HTR-8/SVneo (cell line): ENCODE data around the gene ARMC5.
"Not testable (repeated sequence)": the region's sequence is repeated elsewhere in the genome, so short reads cannot be mapped to it uniquely, and the experiment has no call there.

ENCODE experiments used
- DNase-seq: peaks from one replicate; pipeline ENCODE4 v3.0.0; 2011; ENCODE audit warnings: low spot score, mixed read lengths; ENCODE audit not compliant: insufficient read length
- FAIRE-seq: peaks from 2 replicates; lab custom pipeline; 2011; peaks lifted over from hg19 to GRCh38; lab: Jason Lieb, UNC

ARMC5 gene

DNA sequence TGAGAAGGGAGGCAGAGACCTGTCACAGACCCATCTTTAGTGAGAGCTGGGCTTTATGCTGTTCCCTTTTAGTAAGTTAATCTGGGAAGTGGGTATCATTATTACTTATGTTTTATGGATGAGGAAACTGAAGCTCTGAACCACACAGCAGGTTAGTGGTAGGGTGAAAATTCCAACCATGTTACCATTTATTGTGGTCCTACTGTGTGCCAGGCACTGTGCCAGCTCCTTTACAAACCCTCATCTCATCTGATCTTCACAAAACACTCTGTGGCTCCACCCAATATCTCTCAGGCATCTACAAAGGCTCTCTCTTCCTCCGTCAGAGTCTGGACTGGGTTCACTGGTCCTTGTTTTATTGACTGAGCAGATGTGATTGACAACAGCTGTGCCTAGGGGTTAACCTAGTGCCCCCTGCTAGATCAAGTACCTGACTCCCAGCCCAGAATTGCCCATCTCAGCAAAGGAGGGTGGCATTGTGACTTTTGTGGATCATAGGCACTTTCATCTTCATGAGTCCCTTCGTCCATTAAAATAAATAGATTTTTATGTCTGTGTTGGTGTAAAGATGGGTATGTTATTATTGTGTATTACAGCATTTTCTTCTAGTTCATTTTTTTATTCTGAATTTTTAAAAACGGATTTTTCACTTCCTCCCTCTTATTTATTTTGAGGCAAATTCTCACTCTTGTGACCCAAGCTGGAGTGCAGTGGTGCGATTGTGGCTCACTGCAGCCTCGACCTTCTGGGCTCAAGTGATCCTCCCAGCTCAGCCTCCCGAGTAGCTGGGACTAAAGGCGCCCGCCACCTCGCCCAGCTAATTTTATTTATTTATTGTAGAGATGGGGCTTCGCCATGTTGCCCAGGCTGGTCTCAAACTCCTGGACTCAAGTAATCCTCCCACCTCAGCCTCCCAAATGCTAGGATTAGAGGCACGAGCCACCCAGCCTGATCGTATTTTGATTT is 15.8 kb downstream of the ARMC5 start:
- DNase-seq (no peak), FAIRE-seq (no peak)

DNA sequence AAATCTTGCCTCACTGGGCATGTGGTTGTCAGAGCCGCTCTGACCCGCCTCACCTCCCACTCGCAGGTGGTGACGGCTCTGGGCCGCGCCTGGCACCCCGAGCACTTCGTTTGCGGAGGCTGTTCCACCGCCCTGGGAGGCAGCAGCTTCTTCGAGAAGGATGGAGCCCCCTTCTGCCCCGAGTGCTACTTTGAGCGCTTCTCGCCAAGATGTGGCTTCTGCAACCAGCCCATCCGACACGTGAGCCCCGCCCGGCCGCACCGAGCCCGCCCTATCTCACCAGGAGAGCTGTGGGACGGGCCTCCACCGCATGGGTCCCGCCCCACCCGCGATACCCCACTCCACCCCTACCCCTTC is 16.6 kb downstream of the ARMC5 start:
- no peak for FAIRE-seq

DNA sequence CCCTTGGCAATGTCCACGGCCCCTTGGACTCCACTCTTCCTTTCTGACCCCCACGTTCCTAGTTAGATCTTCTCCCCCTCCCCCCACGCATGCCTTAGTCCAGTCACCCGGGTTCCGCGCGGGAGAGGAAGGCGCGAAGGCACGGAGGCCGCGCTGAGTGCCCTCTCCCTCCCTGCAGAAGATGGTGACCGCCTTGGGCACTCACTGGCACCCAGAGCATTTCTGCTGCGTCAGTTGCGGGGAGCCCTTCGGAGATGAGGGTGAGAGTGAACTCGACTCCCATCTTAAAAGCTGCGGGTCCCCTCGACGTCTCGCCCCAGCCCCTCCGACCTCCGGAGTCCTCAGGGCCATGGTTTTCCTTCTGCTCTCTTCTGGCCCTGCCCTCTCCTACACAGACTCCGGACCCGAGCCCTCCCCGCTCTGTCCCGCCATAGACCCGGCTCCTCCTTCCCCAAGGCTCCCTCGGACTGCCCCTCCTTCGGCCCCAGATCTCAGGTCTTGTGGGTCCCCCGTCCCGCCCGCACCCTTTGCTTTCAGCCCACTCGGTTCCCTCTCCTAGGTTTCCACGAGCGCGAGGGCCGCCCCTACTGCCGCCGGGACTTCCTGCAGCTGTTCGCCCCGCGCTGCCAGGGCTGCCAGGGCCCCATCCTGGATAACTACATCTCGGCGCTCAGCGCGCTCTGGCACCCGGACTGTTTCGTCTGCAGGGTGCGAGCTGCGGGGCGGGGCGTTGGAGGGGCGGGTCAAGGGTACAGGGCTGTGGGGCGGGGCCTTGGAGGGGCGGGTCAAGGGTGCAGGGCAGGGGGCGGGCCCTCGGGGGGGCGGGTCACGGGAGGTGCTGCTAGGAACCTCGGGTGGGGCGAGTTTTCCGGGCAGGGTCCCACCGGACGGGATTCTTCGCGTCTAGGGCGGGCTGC is 17.3 kb downstream of the ARMC5 start:
- DNase-seq: no peak
- FAIRE-seq: no peak

More for the DNA sequence above, 16.6 kb downstream of the ARMC5 start:
- no peak for DNase-seq

DNA sequence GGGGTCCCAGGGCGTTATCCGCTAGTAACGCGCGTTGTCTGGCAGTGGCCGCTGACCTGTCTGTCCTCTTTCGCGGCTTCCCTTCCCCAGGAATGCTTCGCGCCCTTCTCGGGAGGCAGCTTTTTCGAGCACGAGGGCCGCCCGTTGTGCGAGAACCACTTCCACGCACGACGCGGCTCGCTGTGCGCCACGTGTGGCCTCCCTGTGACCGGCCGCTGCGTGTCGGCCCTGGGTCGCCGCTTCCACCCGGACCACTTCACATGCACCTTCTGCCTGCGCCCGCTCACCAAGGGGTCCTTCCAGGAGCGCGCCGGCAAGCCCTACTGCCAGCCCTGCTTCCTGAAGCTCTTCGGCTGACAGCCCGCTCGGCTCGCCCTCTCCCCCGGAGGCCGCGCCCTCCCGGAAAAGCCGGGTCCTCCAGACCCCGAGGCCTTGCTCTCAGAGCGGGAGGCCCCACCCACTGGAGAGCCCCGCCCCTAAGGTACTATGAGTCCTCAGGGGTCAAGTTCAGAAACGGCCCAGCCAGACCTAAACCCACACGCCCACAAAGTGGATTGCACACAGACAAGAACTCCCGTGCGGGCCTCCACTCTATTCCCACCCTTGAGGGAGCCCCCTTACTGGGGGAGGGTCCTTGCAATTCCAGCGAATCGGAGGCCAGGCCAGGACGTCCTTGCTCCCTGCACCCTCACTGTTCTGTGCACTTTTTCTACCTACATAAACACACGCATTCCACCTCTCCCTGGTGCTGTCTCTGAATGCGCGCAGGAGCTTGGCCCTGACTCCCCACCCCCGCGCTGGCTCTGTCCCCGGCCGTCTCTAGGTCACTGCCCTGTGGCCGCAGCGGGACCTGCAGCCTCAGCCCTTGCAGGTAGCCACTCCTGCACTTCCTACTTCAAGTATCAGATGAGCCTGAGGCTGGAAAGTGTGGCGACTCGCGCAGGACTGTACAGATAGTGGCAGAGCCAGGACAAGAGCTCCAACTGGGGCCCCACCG is 18.2 kb downstream of the ARMC5 start:
- DNase-seq (no peak), FAIRE-seq (no peak)

DNA sequence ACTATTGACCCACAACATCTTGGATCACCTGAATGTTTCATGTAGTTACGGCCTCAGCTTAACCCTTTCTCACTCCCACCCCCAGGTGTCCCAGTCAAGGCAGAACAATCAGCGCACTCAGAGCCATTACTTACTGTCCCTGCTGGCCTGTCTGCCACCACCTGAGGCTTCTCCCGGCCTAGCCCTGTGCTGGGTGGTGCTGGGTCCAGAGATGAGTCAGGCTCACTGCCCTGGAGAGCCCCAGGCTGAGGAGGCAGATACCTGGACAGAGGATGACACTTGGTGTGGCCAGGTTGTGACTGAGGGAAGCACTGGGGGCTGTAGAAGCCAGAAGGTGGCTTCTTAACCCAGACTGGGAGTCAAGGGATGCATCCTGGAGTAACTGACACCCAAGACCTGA is 19.7 kb downstream of the ARMC5 start:
- FAIRE-seq: no peak
- no peak for DNase-seq

DNA sequence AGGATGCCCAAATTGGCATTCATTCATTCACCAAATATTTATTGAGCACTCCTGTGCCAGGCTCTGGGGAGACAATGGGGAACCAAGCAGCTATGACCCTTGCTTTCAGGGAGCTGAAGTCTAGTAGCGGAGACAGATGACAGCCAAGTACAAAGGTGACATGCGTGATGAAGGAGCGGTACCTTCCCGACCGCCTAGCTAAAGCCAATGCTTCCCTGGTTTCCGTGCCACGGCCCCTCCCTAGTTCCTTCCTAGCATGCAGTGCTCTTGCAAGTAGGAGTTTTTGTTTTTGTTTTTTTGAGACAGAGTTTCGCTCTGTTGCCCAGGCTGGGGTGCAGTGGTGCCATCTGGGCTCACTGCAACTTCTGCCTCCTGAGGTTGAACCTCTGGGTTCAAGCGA is 20.4 kb downstream of the ARMC5 start:
- no peak for FAIRE-seq
- DNase-seq: no peak

DNA sequence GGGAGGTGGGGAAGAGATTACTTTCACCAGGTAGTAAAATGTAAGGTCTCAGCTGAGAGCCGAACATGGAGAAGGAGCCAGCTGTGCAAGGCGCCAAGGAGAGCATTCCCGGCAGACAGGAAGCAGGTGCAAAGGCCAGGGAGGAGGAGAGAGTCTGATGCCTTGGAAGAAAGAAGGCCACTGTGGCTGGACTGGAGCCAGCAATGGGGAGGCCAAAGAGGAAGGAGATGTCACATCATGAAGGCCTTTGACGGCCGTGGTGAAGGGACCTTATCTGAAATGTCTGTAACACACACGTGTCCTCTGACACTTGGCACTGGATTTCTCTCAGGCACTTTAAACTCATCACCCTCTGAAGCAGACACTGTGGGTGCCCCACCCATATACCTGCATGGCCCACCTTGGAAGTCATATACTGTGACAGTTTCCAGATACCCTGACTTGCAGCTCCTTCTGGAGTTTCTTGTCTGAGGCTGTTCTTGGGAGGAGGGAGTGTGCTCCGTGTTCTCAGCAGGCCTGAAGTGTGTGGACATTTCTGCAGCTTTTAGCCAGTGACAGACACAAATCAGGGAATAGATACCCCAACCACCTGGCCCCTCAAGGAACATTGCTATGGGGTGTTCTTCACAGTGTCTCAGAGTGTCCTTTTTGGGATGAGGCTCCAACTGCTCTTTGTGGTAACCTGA is 21.7 kb downstream of the ARMC5 start:
- no peak for FAIRE-seq
- DNase-seq: no peak

DNA sequence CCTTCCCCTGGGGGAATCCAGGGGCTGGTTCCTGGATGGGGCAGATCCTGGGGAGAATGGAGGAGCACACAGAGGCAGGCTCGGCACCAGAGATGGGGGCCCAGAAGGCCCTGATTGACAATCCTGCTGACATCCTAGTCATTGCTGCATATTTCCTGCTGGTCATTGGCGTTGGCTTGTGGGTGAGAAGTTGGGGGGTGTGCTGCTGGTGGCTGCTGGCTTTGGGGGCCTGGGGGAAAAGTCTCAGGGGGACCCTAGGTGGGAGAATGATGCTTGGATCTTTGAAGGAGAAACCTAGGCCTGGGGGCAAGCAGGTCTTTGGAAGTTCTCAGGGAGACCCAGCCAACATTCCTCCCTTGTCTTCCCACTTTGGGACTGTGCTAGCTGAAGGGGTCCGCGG is 23.8 kb downstream of the ARMC5 start, which contains the start of gene SLC5A2:
TSS of gene SLC5A2 (plus strand) at position 43 of the 400 bp plus-strand sequence. CDS start at position 57, 14 bp downstream.
- DNase-seq (no peak), FAIRE-seq (no peak)

DNA sequence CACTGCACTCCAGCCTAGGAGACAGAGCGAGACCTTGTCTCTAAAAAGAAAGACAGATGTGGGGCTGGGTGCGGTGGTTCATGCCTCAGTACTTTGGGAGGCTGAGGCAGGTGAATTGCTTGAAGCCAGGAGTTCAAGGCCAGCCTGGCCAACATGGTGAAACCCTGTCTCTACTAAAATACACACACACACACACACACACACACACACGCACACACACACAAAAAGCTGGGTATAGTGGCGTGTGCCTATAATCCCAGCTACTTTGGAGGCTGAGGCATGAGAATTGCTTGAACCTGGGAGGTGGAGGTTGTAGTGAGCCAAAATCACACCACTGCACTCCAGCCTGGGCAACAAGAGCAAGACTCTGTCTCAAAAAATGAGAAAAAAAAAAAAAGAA is 24.7 kb downstream of the ARMC5 start:
- FAIRE-seq, DNase-seq: not testable (repeated sequence)

DNA sequence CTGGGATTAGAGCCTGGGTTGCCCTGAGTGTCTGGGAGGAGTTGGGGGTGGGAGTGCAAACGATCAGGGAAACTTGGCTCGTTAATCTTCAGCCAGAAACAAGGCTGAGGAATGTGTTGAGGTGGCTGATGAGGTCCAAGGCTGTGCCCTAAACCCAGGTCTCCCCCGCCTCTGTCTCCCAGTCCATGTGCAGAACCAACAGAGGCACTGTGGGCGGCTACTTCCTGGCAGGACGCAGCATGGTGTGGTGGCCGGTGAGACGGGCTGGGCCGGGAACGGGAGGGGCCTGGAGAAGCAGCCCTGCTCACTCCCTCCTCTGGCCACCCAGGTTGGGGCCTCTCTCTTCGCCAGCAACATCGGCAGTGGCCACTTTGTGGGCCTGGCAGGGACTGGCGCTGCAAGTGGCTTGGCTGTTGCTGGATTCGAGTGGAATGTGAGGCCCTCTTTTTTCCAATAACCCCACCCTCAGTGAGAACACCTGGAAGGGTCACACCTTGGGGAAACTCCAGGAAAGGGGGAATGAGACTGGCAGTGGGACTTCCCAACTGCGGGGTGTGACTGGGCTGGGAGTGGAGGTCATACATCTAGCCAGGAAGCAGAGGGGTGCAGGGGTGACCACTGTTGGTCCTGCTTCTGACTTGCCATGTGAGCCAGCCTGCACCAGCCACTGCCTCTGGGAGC is 25.3 kb downstream of the ARMC5 start:
- DNase-seq: no peak
- FAIRE-seq: no peak

DNA sequence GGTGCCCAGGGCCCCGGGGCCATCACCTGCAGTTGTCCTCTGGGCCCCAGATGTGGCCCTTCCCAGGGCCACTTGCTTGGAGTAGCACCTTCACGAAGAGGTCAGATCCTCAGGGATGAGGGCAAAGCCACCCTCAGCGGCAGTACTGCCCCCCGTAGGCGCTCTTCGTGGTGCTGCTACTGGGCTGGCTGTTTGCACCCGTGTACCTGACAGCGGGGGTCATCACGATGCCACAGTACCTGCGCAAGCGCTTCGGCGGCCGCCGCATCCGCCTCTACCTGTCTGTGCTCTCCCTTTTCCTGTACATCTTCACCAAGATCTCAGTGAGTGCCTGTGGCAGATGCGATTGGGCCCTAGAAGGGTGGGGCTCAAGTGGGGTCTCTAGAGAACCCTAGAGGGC is 26.3 kb downstream of the ARMC5 start:
- DNase-seq (no peak), FAIRE-seq (no peak)

DNA sequence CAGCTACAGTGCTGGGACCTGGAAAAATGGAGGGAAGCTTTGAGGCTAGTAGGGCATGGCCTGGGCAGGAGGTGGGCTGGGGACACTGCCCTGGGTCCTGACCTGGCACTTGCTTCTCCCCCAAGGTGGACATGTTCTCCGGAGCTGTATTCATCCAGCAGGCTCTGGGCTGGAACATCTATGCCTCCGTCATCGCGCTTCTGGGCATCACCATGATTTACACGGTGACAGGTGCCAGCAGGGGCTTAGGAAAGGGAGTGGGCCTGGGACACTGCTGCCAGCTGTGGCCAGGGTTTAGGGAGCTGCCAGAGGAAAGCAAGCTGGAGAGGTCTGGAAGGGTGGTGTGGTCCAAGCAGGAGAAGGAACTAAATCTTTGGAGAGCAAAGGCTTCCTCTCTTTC is 26.7 kb downstream of the ARMC5 start:
- no peak for FAIRE-seq
- DNase-seq: no peak

DNA sequence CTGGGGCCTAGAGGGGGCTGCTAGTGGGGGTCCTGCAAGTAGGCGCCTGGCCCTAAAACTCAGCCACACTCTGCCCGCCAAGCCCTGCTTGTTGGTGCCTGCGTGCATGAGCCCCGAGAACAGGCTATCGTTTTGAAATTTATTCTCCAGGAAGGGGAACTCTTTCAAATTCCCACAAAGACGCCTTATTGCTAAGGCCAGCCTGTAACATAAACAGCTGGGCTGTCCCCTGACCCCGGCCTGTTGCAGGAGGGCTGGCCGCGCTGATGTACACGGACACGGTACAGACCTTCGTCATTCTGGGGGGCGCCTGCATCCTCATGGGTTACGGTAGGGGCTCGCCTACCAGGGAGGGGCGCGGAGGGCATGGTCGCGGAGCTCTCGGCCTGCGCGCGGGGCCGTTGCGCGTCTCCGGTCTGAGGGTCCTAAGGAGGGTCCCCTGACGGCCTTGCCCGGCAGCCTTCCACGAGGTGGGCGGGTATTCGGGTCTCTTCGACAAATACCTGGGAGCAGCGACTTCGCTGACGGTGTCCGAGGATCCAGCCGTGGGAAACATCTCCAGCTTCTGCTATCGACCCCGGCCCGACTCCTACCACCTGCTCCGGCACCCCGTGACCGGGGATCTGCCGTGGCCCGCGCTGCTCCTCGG is 27.9 kb downstream of the ARMC5 start:
- DNase-seq: no peak

DNA sequence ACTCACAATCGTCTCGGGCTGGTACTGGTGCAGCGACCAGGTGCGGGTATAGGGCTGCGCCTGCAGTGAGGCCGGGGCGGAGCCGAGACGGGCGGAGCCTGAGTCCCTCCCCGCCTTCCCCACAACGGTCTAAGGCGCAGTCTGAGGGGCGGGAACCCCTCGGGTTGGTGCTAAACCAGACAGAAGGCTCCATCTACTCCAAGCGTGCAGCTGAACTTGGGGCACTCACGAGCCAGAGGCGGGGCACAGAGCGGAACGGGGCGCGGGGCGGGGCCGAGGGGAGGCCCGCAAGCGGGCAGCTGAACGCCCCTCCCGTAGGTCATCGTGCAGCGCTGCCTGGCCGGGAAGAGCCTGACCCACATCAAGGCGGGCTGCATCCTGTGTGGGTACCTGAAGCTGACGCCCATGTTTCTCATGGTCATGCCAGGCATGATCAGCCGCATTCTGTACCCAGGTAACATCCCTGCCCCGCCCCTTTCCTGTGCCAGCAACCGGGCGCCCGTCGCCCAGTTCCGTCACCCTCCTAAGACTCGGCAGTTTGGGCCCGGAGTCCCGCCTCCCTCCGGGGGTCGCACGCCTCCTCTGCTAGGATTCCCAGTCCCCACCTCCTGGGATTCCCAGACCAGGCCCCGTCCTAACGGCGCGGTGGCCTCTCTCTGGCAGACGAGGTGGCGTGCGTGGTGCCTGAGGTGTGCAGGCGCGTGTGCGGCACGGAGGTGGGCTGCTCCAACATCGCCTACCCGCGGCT is 28.6 kb downstream of the ARMC5 start:
- peak; percentile 59 for DNase-seq
- peak; percentile 68 for FAIRE-seq

More for the DNA sequence above, 27.9 kb downstream of the ARMC5 start:
- peak; percentile 20 for FAIRE-seq

DNA sequence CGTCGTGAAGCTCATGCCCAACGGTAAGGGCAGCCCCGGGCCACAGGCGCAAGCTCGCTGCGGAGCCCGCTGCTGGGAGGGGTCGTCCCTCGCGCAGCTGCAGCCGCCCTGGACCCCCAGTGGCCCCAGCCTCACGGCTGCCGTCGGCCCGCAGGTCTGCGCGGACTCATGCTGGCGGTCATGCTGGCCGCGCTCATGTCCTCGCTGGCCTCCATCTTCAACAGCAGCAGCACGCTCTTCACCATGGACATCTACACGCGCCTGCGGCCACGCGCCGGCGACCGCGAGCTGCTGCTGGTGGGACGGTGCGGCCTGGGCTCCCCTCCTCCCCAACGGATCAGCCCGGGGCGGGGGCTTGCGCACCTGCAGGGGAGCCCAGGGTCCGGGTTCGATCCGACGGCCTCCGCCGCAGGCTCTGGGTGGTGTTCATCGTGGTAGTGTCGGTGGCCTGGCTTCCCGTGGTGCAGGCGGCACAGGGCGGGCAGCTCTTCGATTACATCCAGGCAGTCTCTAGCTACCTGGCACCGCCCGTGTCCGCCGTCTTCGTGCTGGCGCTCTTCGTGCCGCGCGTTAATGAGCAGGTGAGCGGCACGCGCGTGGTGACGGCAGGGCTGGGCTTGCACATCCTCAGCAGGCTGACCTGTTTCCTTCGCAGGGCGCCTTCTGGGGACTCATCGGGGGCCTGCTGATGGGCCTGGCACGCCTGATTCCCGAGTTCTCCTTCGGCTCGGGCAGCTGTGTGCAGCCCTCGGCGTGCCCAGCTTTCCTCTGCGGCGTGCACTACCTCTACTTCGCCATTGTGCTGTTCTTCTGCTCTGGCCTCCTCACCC is 29.4 kb downstream of the ARMC5 start:
- no peak for DNase-seq
- FAIRE-seq: no peak

DNA sequence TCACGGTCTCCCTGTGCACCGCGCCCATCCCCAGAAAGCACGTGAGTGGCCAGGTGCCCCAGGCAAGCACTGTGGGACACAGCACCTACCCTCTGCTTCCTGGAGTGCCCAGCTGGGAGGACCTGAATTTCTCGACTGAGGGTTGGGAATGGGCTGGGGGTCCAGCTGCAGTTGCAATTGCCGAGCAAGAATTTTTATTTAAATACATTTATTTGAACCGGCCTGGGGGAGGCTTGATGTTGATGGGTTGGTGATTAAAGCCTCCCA is 29.9 kb downstream of the ARMC5 start:
- no peak for FAIRE-seq
- DNase-seq: no peak
